HEK293 (cell line): ENCODE results near the gene NOXRED1.
A peak's percentile ranks its signal among the peaks of the same experiment; 100 is the strongest.

Source experiments
- BCL11A ChIP-seq: fragments of 450-650 bp; formaldehyde crosslinking; IDR thresholded peaks from 2 replicates; pipeline ENCODE4 v1.5.1; 2016; ENCODE audit warnings: low read depth, missing biosample characterization, missing genetic modification characterization
- CTCF ChIP-seq: fragments of 450-650 bp; formaldehyde crosslinking; IDR thresholded peaks from 2 replicates; pipeline ENCODE4 v1.5.1; 2016; ENCODE audit warnings: missing biosample characterization, missing genetic modification characterization
- KLF10 ChIP-seq: fragments of 450-650 bp; IDR thresholded peaks from 2 replicates; pipeline ENCODE4 v1.5.1; 2018; ENCODE audit warnings: missing biosample characterization, mild to moderate bottlenecking, missing genetic modification characterization
- KLF16 ChIP-seq: fragments of 450-650 bp; formaldehyde crosslinking; IDR thresholded peaks from 2 replicates; pipeline ENCODE4 v1.5.1; 2017; ENCODE audit warnings: missing biosample characterization, missing genetic modification characterization
- KLF8 ChIP-seq: fragments of 450-650 bp; formaldehyde crosslinking; IDR thresholded peaks from 2 replicates; pipeline ENCODE4 v1.5.1; 2016; ENCODE audit warnings: missing biosample characterization, missing genetic modification characterization
- ZBTB44 ChIP-seq: fragments of 450-650 bp; IDR thresholded peaks from 2 replicates; pipeline ENCODE4 v1.5.1; 2018; ENCODE audit warnings: missing biosample characterization, mild to moderate bottlenecking, missing genetic modification characterization
- ZBTB48 ChIP-seq: fragments of 450-650 bp; formaldehyde crosslinking; IDR thresholded peaks from 2 replicates; pipeline ENCODE4 v1.5.1; 2016; ENCODE audit warnings: missing biosample characterization, missing genetic modification characterization
- ZFP37 ChIP-seq: fragments of 450-650 bp; formaldehyde crosslinking; IDR thresholded peaks from 2 replicates; pipeline ENCODE4 v1.5.1; 2016; ENCODE audit warnings: missing biosample characterization, missing genetic modification characterization
- ZFP69B ChIP-seq: fragments of 450-650 bp; formaldehyde crosslinking; IDR thresholded peaks from 2 replicates; pipeline ENCODE4 v1.5.1; 2016; ENCODE audit warnings: missing biosample characterization, missing genetic modification characterization
- ZNF121 ChIP-seq: fragments of 450-650 bp; formaldehyde crosslinking; IDR thresholded peaks from 2 replicates; pipeline ENCODE4 v1.5.1; 2016; ENCODE audit warnings: missing biosample characterization, missing genetic modification characterization
- ZNF132 ChIP-seq: fragments of 450-650 bp; formaldehyde crosslinking; IDR thresholded peaks from 2 replicates; pipeline ENCODE4 v1.5.1; 2017; ENCODE audit warnings: missing biosample characterization, missing genetic modification characterization, borderline replicate concordance
- ZNF157 ChIP-seq: fragments of 450-650 bp; formaldehyde crosslinking; IDR thresholded peaks from 2 replicates; pipeline ENCODE4 v1.5.1; 2016; ENCODE audit warnings: missing biosample characterization, missing genetic modification characterization
- ZNF174 ChIP-seq: fragments of 450-650 bp; formaldehyde crosslinking; IDR thresholded peaks from 2 replicates; pipeline ENCODE4 v1.5.0; 2017; ENCODE audit warnings: missing biosample characterization, mild to moderate bottlenecking, missing genetic modification characterization
- ZNF274 ChIP-seq, 2 experiments: fragments of 200-500 bp in 1 of 2; fragments of 450-650 bp in 1 of 2; sonication (Bioruptor generic) in 1 of 2; formaldehyde crosslinking in 1 of 2; IDR thresholded peaks; 2 replicates each; pipeline versions ENCODE4 v1.5.1 to v1.6.1; 2014 to 2016; ENCODE audit warnings: borderline replicate concordance in 1 of 2, inconsistent platforms in 1 of 2, low read length in 1 of 2, missing biosample characterization in 1 of 2, missing genetic modification characterization in 1 of 2
- ZNF366 ChIP-seq: fragments of 450-650 bp; formaldehyde crosslinking; conservative IDR thresholded peaks from 2 replicates; pipeline ENCODE4 v1.5.1; 2016; ENCODE audit warnings: missing biosample characterization, missing genetic modification characterization
- ZNF394 ChIP-seq: fragments of 450-650 bp; formaldehyde crosslinking; IDR thresholded peaks from 2 replicates; pipeline ENCODE4 v1.5.1; 2016; ENCODE audit warnings: missing biosample characterization, missing genetic modification characterization, mild to moderate bottlenecking, moderate library complexity, borderline replicate concordance
- ZNF449 ChIP-seq: fragments of 450-650 bp; formaldehyde crosslinking; IDR thresholded peaks from 2 replicates; pipeline ENCODE4 v1.5.1; 2017; ENCODE audit warnings: missing biosample characterization, mild to moderate bottlenecking, missing genetic modification characterization, moderate library complexity
- ZNF473 ChIP-seq: fragments of 450-650 bp; formaldehyde crosslinking; IDR thresholded peaks from 2 replicates; pipeline ENCODE4 v1.5.1; 2017; ENCODE audit warnings: missing biosample characterization, missing genetic modification characterization
- ZNF501 ChIP-seq: fragments of 450-650 bp; formaldehyde crosslinking; IDR thresholded peaks from 2 replicates; pipeline ENCODE4 v1.5.1; 2016; ENCODE audit warnings: missing biosample characterization, missing genetic modification characterization
- ZNF513 ChIP-seq: fragments of 450-650 bp; IDR thresholded peaks from 2 replicates; pipeline ENCODE4 v1.5.1; 2018; ENCODE audit warnings: missing biosample characterization, missing genetic modification characterization
- ZNF530 ChIP-seq: fragments of 450-650 bp; formaldehyde crosslinking; IDR thresholded peaks from 2 replicates; pipeline ENCODE4 v1.5.1; 2016; ENCODE audit warnings: low read depth, missing biosample characterization, missing genetic modification characterization
- ZNF555 ChIP-seq: fragments of 450-650 bp; formaldehyde crosslinking; conservative IDR thresholded peaks from 2 replicates; pipeline ENCODE4 v1.5.1; 2017; ENCODE audit warnings: missing biosample characterization, mild to moderate bottlenecking, missing genetic modification characterization, inconsistent platforms
- ZNF561 ChIP-seq: fragments of 450-650 bp; IDR thresholded peaks from 2 replicates; pipeline ENCODE4 v1.5.1; 2018; ENCODE audit warnings: missing biosample characterization, missing genetic modification characterization, borderline replicate concordance
- ZNF571 ChIP-seq: fragments of 450-650 bp; formaldehyde crosslinking; IDR thresholded peaks from 2 replicates; pipeline ENCODE4 v1.5.0; 2017; ENCODE audit warnings: missing biosample characterization, missing genetic modification characterization
- ZNF639 ChIP-seq: fragments of 450-650 bp; formaldehyde crosslinking; IDR thresholded peaks from 2 replicates; pipeline ENCODE4 v1.5.1; 2016; ENCODE audit warnings: missing biosample characterization, missing genetic modification characterization
- ZNF76 ChIP-seq: fragments of 450-650 bp; formaldehyde crosslinking; IDR thresholded peaks from 2 replicates; pipeline ENCODE4; 2016; ENCODE audit warnings: low read depth, missing biosample characterization, missing genetic modification characterization, borderline replicate concordance
- ZNF777 ChIP-seq: fragments of 450-650 bp; formaldehyde crosslinking; IDR thresholded peaks from 2 replicates; pipeline ENCODE4 v1.5.1; 2017; ENCODE audit warnings: missing biosample characterization, missing genetic modification characterization, borderline replicate concordance
- ZNF843 ChIP-seq: fragments of 450-650 bp; formaldehyde crosslinking; IDR thresholded peaks from 2 replicates; pipeline ENCODE4 v1.5.1; 2016; ENCODE audit warnings: missing biosample characterization, missing genetic modification characterization
- ZSCAN4 ChIP-seq: fragments of 450-650 bp; formaldehyde crosslinking; IDR thresholded peaks from 2 replicates; pipeline ENCODE4 v1.5.1; 2017; ENCODE audit warnings: missing biosample characterization, missing genetic modification characterization

The NOXRED1 gene

GRCh38 chr14:77457522-77458248 is 34.4 kb upstream of the NOXRED1 start, which contains the start of the genes AHSA1 and VIPAS39 (continued):
- no peak for TF ChIP-seq BCL11A
- TF ChIP-seq ZNF530 = no peak
- peak; percentile 31 for TF ChIP-seq KLF16 (tag by site-specific recombination)
- peak; percentile 93 for TF ChIP-seq KLF8 (tag by site-specific recombination)
- no peak for TF ChIP-seq ZNF132 (tag by site-specific recombination)
- TF ChIP-seq ZNF274 (IDR thresholded peaks at IDR 0.05; ENCODE audit: low read length) = no peak
- TF ChIP-seq ZNF274 (tag by site-specific recombination; IDR thresholded peaks at IDR 0.05; ENCODE audit: borderline replicate concordance) = no peak
- no peak for TF ChIP-seq CTCF
- no peak; the same call in 1 of the 2 replicates for TF ChIP-seq ZBTB48
- peak; percentile 66; the same call in 1 of the 2 replicates for TF ChIP-seq ZNF501 (tag by site-specific recombination)
- TF ChIP-seq ZFP37 (tag by site-specific recombination) = 0 out of 2 replicates have a peak, but pooled peaks have one; percentile 41
- TF ChIP-seq ZNF449 = no peak
- TF ChIP-seq ZNF394 (tag by site-specific recombination) = no peak; the same call in 1 of the 2 replicates
- TF ChIP-seq ZNF76 (tag by site-specific recombination) = peak; percentile 98
- no peak; the same call in 1 of the 2 replicates for TF ChIP-seq ZNF639
- TF ChIP-seq ZNF843 (tag by site-specific recombination) = 0 out of 2 replicates have a peak, but pooled peaks have one; percentile 25
- TF ChIP-seq ZNF157 = no peak
- TF ChIP-seq ZNF121 = no peak
- no peak for TF ChIP-seq ZNF571 (tag by site-specific recombination)
- TF ChIP-seq ZNF561 = no peak
- no peak; the same call in 1 of the 2 replicates for TF ChIP-seq ZSCAN4 (tag by site-specific recombination)
- no peak for TF ChIP-seq ZNF513
- no peak for TF ChIP-seq KLF10 (tag by site-specific recombination)
- no peak for TF ChIP-seq ZNF174 (tag by site-specific recombination)
- TF ChIP-seq ZFP69B (tag by site-specific recombination) = no peak
- no peak for TF ChIP-seq ZNF555 (tag by site-specific recombination)
- TF ChIP-seq ZNF366 = peak; percentile 70
- no peak for TF ChIP-seq ZNF473 (tag by site-specific recombination)
- no peak for TF ChIP-seq ZBTB44 (tag by site-specific recombination)
- TF ChIP-seq ZNF777 = no peak
